ENCODE data around the gene TOMM6.
A peak's percentile ranks its signal among the peaks of the same experiment; 100 is the strongest.
"Not testable (repeated sequence)": the region's sequence is repeated elsewhere in the genome, so short reads cannot be mapped to it uniquely, and the experiment has no call there.

TOMM6 gene

GRCh38 chr6:41759905-41760579, 27.5 kb upstream of the TOMM6 start (continued):
- TF ChIP-seq TOX (CRISPR knock-in tag; IDR thresholded peaks at IDR 0.05; ENCODE audit: borderline replicate concordance) (no peak), ESRRG (CRISPR knock-in tag; IDR thresholded peaks at IDR 0.05) (no peak), SNAI2 (CRISPR knock-in tag; IDR thresholded peaks at IDR 0.05) (no peak), CSRNP3 (CRISPR knock-in tag; IDR thresholded peaks at IDR 0.05) (no peak), ZFP3 (CRISPR knock-in tag; IDR thresholded peaks at IDR 0.05) (no peak), ISL1 (CRISPR knock-in tag; IDR thresholded peaks at IDR 0.05) (no peak), ARNTL (CRISPR knock-in tag; IDR thresholded peaks at IDR 0.05; ENCODE audit: borderline replicate concordance, low read depth) (no peak), PATZ1 (CRISPR knock-in tag; IDR thresholded peaks at IDR 0.05; ENCODE audit: borderline replicate concordance) (no peak)
- TF ChIP-seq, protein P1, sequence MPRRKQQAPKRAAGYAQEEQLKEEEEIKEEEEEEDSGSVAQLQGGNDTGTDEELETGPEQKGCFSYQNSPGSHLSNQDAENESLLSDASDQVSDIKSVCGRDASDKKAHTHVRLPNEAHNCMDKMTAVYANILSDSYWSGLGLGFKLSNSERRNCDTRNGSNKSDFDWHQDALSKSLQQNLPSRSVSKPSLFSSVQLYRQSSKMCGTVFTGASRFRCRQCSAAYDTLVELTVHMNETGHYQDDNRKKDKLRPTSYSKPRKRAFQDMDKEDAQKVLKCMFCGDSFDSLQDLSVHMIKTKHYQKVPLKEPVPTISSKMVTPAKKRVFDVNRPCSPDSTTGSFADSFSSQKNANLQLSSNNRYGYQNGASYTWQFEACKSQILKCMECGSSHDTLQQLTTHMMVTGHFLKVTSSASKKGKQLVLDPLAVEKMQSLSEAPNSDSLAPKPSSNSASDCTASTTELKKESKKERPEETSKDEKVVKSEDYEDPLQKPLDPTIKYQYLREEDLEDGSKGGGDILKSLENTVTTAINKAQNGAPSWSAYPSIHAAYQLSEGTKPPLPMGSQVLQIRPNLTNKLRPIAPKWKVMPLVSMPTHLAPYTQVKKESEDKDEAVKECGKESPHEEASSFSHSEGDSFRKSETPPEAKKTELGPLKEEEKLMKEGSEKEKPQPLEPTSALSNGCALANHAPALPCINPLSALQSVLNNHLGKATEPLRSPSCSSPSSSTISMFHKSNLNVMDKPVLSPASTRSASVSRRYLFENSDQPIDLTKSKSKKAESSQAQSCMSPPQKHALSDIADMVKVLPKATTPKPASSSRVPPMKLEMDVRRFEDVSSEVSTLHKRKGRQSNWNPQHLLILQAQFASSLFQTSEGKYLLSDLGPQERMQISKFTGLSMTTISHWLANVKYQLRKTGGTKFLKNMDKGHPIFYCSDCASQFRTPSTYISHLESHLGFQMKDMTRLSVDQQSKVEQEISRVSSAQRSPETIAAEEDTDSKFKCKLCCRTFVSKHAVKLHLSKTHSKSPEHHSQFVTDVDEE (CRISPR knock-in tag; IDR thresholded peaks at IDR 0.05), result no peak

DNA sequence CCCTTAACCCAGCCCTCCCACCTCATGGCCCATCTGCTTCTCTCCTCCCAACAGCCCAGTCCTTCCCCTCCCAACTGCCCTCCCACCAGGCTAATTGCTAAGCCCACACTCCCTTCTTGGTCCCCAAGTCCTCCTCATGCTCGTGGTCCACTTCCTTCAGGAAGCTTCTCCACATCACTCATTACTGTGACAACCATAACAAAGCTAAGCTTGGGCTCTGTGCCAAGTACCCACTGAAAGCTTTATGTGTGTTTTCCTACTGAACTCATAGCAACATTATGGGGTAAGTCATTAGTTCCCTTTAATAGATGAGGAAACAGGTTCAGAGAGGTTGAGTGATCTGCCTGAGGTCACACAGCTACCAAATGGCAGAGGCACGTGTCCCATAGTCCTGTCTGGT, 24.0 kb upstream of the TOMM6 start:
- ATAC-seq, result no peak
- TF ChIP-seq ESRRG (CRISPR knock-in tag; IDR thresholded peaks at IDR 0.05) (no peak), ZNF70 (CRISPR knock-in tag; IDR thresholded peaks at IDR 0.05) (no peak), ZNF8 (CRISPR knock-in tag; IDR thresholded peaks at IDR 0.05) (no peak), GLIS3 (CRISPR knock-in tag; IDR thresholded peaks at IDR 0.05) (no peak), BACH2 (CRISPR knock-in tag; IDR thresholded peaks at IDR 0.05; ENCODE audit: borderline replicate concordance) (no peak)

DNA sequence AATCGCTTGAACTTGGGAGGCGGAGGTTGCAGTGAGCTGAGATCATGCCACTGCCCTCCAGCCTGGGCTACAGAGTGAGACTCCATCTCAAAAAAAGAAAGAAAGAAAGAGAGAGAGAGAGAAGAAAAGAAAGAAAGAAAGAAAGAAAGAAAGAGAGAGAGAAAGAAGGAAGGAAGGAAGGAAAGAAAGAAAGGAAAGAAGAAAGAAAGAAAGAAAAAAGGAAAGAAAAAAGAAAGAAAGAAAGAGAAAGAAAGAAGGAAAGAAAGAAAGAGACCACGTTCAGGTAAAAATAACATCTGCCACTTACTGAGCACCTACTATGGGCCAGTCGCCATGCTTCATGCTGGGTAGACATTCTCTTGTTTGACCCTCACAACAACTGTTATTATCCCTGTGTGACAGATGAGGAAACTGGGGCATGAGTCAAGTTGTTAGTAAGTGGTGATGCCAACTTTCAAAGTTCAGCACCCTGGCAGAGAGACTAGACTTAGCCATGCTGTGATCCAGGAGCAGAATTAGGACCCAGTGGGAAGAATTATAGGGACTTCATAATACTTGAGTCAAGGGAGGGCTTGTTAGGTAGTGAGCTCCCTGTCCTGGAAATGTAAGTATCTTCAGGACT, 21.3 kb upstream of the TOMM6 start:
- ATAC-seq, result not testable (repeated sequence)

- TF ChIP-seq TCF4 (CRISPR knock-in tag; IDR thresholded peaks at IDR 0.05; ENCODE audit: borderline replicate concordance) (0 out of 2 replicates have a peak, but pooled peaks have one; percentile 47), ESRRG (CRISPR knock-in tag; IDR thresholded peaks at IDR 0.05) (0 out of 2 replicates have a peak, but pooled peaks have one; percentile 9), ZFP30 (CRISPR knock-in tag; IDR thresholded peaks at IDR 0.05) (no peak), SNAI2 (CRISPR knock-in tag; IDR thresholded peaks at IDR 0.05) (0 out of 2 replicates have a peak, but pooled peaks have one; percentile 16), CSRNP3 (CRISPR knock-in tag; IDR thresholded peaks at IDR 0.05) (no peak), ISL1 (CRISPR knock-in tag; IDR thresholded peaks at IDR 0.05) (0 out of 2 replicates have a peak, but pooled peaks have one; percentile 36)
- TF ChIP-seq, protein P2, sequence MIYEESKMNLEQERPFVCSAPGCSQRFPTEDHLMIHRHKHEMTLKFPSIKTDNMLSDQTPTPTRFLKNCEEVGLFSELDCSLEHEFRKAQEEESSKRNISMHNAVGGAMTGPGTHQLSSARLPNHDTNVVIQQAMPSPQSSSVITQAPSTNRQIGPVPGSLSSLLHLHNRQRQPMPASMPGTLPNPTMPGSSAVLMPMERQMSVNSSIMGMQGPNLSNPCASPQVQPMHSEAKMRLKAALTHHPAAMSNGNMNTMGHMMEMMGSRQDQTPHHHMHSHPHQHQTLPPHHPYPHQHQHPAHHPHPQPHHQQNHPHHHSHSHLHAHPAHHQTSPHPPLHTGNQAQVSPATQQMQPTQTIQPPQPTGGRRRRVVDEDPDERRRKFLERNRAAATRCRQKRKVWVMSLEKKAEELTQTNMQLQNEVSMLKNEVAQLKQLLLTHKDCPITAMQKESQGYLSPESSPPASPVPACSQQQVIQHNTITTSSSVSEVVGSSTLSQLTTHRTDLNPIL (CRISPR knock-in tag; IDR thresholded peaks at IDR 0.05; ENCODE audit: low read depth), result 0 out of 2 replicates have a peak, but pooled peaks have one; percentile 17
- TF ChIP-seq, protein P1 (CRISPR knock-in tag; IDR thresholded peaks at IDR 0.05), result peak; percentile 62
- peak; percentile 64 for ATAC-seq
These were observed 20.2 kb upstream of the TOMM6 start for GRCh38 chr6:41767112-41767833.

All from SK-N-SH treated with all-trans-retinoic acid at 6 μM for 48 hours (cell line).